ENCODE data around the gene MRPL9.

Gene MRPL9

DNA sequence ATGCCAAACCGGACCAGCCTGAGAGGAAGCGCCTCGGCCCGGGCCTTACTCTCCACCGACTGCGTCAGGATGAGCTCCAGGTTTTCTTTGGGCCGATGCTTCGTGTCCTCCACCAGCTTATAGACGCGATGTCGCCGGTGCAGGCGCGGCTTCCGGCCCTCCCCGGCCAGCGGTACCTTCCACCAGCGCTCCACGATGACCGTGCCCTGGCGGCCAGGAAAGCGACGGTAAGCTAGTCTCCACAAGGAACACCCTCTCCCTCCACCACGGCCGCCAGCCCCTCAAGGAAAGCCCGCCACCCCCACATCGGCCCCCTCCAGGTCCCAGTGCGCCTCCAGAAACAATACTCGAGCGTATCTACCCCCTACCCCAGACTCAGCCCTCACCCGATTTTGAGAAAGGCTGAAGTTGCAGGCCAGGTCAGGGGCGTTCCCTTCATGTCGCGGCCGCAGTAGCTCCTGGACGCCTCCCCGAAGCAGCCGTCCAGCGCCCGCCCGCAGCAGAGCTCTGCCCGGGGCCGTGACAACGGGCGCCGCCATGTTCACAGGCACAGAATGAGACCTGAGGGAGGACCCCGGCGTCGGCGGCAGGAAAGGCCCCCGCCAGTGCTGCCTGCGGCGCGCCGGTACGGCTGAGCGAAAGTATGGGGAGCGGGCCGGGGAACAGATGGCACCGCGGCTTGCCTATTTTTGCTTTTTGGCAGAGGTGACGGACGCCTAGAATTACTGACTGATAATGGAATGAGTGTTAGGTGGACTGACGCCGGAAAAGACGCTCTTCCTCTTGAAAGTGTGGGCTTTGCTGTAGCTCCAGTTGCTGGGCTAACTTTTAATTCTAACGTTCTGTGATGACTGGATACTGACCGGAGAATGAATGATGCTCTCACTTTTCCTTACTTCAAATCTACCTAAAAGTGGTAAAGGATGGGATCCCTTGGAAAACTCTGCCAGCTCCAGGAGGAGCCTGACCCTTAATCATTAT lies at the start of gene MRPL9:
Gene MRPL9, minus strand, starts transcription at position 556 of the 981 bp plus-strand sequence. Its CDS starts 17 bp downstream, at position 539.
- peak in 1 of 2 experiments; percentile 74 for DNase-seq

DNA sequence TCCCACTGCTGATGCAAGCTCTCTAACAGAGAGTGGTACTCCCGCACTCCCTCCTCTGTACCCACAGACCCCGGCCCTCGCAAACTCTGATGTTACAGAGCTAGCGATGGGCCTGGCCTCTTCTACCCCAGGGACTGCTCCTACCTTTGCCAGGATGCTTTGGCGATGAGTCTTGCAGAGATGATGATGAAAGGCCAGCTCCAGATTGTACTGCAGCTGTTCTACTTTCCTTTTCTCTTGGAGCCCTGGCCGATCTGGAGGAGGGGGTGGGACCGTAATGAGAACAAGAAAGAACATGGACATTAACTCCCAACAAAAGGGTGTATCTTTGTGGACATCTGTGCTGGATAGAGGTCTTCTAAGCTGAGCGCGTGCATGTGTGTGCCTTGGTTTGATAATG lies 47.9 kb upstream of the MRPL9 start:
- DNase-seq, result no peak

DNA sequence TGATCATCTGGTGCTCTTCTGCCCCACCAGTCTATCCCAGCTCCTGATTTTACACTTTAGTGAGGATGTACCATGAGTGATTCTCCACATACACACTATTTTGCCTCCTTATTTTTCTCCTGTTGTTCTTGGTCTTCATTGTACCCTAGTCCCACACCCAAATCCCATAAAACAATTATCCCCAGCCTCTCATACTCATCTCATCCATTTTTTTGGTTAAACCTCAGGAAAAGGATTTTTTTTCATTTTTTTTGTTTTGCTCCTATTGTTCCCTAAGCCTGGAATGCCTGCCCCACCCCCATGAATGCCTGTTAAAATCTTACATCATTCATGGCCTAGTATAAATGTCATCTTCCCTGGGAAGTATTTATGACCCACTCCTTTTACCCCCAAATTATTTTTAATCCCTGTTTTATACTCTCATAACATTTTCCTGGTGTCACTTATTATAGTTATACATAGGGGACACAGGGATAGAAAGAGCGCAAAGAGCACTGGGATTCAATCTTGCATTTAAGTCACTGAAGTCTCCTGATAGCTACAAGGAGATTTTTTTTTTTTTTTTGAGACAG lies 46.8 kb upstream of the MRPL9 start:
- no peak for DNase-seq

- no peak for DNase-seq
Observed at GRCh38 chr1:151809290-151809984, 46.1 kb upstream of the MRPL9 start.

DNA sequence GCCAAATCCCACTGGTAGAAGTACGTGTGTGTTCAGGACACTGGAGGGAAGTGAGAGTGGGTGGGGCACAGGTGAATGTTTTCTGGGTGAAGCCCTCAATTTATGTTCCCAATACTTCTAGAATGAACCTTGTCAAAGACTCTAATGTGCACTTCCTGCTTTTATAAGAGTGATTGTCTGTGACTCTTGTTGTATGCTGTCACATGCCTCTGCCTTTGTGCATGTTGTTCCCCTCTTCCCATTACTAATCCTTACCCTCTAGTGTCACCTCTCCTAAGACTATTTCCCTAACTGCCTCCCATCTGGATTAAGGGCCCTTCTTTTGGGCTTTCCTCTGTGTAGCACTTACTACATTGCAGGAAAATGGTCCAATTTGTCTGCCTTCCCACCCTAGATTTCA lies 44.5 kb upstream of the MRPL9 start:
- DNase-seq, result no peak

DNA sequence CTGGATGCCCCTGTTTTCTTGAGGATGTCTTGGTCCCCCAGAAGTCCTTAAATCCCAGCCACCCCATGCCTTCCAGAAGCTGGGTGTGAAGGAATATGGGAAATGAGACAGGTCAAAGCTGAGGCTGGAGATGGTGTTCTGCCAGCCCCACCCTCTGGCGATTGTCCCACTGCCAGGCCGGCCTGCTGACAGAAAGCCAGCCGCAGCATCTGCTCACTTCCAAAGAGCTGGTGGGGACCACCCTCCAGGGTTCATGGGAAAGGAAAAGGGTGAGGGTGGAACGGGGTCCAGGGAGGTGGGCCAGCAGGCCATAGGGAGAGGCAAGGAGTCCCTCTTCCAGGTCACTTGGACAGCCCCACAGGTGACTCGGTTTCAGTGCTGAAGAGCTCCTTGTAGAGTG lies 43.8 kb upstream of the MRPL9 start:
- no peak for DNase-seq

- no peak for DNase-seq
Observed at GRCh38 chr1:151806170-151806569, 42.9 kb upstream of the MRPL9 start.

DNA sequence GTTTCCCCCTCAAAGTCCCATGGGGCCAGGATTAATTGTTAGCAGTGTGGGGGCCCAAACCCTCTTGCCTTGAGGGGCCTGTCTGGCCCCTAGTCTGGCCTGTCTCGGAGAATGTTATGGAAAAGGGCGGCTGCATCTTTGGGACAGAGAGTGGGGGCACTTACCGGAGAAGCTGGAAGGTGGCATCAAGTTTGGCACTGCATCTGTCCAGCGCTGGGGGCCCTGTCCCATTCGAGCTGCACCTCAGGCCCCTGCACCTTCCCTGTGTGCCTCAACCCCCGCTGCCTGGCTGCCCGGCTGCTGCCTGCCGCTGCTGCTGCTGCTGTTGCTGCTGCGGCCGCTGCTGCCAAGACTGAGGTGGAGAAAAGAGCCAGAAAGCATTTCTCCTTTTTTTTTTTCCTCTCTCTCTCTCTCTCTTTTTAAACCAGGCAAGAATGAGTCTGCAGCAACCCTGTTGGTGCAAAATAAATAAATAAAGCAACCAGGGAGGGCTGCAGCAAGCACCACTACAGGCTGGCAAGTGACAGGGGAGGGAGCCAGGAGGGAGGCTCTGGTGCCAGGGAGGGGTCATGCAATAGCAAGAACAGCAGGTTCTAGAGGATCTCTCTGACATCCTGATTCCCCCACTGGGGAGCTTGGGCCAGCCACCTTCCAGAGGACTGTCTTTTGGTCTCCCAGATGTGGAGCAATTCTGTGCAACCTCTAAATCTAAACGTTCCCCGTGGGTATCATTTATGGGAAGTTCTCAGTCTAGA lies 41.9 kb upstream of the MRPL9 start, which contains the start of gene LINGO4:
Gene LINGO4, minus strand, starts transcription at position 354 of the 755 bp plus-strand sequence. CDS start 2,715 bp downstream, outside the sequence.
- no peak for DNase-seq

- no peak for DNase-seq
Observed at GRCh38 chr1:151803915-151804314, 40.6 kb upstream of the MRPL9 start.

DNA sequence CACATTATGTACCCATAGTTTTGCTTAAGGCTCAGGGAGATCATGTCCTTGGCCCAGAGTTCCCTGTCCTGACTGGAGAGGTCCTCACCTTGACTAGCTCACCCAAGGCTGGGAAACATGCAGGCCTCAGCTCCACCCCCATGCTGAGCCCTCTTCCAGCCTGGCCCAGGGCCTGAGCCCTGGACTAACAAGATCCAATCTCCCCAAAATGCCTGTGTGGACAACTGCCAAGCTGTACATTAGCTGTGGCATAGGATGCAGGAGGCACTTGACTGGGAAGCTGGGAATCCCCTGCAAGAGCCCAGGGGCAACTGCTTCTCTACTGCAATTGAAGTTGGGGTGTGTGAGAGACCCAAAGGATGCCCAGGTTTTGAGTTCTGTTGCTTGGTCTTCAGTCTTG lies 39.9 kb upstream of the MRPL9 start:
- DNase-seq, result no peak

DNA sequence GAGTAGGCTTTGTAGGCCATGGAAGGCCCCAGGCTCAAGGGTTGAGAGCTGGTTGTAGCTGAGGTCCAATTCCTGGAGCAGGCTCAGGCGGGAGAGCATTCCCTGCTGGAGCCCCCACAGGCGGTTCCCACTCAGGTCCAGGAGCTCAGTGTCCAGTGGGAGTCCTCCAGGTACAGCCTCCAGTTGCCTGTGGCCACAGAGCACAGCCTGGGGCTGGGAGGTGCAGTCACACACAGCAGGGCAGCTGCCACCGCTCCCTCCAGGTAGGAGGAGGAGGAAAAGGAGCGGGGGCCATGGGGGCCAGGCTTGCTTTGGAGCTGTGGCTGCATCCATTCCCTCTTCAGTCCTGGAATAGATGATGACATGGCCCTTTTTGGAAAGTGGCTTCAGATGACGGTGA lies 39.1 kb upstream of the MRPL9 start:
- no peak for DNase-seq

GRCh38 chr1:151801846-151802245 lies 38.5 kb upstream of the MRPL9 start:
- no peak for DNase-seq

DNA sequence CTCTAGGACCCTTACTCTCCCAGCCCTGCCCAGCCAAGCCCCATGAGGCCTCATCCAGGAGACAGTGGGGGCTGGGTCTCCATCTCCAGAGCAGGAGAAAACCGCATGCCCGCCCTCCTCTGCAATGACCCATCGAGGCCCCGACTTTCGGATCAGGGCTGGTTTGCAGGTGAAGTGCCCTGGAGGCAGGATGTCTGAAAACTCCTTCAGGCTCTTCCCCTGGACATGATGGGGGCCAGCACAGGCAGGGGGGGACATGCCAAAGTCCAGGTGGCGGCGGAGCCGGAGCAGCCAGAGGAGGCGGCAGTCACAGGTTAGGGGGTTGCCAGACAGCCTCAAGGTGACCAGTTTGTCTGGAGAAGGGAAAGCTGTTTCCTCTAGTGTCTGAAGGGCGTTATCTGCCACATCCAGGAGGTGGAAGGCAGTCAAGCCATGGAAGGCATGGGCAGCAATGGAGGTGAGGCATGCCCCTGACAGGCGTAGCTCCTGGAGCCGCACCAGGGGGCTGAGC lies 38.1 kb upstream of the MRPL9 start:
- no peak for DNase-seq

DNA sequence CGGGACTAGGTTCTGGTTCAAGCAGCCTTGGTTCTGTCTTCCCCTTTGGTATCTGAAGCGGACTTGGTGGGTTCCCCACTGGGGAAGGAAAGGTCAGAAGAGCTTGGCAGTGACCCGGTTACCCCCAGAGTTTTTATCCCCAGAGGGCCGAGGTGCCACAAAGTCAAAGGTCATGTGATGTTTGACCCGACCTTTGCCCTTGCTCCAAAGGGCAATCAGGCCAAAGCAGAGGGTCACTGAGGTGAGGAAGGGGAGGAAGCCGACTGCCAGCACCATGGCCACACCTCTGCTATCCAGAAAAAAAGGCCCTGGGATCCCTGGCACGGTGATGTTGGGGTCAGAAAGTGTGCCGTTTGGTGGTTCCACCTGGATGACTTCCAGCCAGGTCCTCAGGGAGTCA lies 37.5 kb upstream of the MRPL9 start:
- no peak for DNase-seq

GRCh38 chr1:151799179-151800022 lies 36.1 kb upstream of the MRPL9 start:
- no peak for DNase-seq

DNA sequence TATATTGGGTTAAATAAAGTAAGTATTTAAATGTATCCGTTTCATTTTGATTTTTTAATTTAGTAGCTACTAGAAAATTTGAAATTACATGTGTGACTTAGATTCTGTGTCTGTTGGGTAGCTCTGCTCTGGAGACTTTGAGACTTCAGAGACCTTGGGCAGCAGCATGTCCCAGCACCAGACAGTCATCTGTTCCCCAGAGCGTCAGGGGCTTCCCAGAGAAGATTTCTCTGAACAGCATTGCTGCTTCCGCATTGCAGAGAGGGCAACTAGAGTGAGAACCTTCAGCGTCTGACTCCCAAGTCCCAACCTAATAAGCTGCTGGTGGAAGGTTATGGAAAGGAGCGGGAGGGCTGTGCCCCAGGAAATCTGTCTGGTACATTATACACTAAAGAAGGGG lies 35.3 kb upstream of the MRPL9 start:
- no peak for DNase-seq

GRCh38 chr1:151790940-151791651 lies 27.8 kb upstream of the MRPL9 start:
- DNase-seq, result no peak

DNA sequence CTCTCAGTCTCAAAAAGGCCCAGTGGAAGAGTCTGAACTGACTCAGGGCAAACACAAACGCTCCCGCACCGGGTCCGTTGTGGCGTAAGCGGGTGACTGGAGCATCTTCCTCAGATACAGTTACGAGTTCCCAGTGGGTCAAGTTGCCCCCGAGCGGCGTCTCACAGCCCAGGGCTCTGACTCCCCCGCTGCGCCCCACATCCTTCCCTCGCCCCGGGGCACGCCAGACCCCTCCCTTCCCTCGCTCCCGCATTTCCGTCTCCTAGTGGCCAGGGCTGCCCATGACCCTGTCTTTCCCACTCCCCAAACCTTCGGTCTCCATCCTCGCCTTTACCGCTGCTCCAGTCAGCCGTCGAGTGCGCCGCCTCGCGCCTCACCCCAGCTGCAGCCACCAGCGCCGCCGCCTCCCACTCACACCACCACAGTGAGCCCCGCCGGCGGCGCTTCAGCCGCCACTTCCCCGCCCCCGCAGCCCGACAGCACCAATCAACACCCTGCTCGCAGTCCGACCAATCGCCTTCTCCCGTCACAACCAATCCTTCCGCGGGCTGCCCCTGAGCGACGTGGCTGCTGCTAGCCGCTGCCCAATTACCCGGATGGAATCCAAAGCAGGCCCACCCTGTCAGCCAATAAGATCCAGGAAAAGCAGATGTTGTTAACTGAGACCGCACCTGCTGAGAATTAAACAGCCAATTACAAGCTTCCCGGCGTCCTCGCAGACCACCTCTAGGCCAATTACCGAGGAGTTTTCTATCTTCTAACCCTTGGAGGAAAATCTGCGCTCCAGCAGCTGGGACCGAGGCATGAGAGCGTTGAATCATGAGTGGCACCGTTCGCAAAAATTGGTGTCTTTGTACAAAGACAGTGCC lies 27.0 kb upstream of the MRPL9 start, which contains the start of gene TDRKH:
Gene TDRKH, minus strand, starts transcription at position 430 of the 869 bp plus-strand sequence. CDS start 7,478 bp downstream, outside the sequence.
- DNase-seq, result peak; percentile 88 to 99

DNA sequence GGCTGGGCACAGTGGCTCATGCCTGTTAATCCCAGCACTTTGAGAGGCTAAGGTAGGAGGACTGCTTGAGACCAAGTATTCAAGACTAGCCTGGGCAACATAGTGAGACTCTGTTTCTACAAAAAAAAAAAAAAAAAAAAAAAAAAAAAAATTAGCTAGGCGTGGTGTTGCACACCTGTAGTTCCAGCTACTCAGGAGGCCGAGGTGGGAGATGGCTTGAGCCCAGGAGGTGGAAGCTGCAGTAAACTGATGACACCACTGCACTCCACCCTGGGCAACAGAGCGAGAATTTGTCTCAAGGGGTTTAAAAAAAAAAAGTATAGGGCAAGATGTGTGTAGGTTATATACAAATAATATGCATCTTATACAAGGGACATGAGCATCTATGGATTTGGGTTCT lies 24.4 kb upstream of the MRPL9 start:
- no peak for DNase-seq

DNA sequence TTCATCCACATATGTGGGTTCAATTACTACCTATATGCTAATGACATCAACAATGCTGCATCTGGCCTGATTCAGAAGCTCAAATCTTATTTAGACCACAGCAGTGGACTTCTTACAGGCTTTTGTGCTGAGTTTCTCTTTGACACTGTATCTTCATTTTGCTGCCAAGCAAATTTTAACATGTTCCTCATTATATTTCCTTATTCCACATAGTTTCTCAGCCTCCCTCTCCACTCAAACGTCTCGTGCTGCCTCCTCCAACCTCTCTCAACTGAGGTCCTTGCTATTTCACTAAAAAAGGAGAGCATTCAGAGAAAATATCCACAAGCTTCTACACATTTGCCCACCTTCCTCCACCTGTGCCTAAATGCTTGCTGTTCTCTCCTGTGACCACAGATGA lies 20.5 kb upstream of the MRPL9 start:
- DNase-seq, result no peak

Data from cerebellar nuclear complex (tissue), 1 donor.